B cell (primary cell): ENCODE data around the gene PTCD2.

Source experiments
- EZH2 ChIP-seq: IDR thresholded peaks from 2 replicates; pipeline ENCODE4 v1.6.1; 2012; ENCODE audit warnings: borderline replicate concordance, low read depth, mild to moderate bottlenecking, moderate library complexity, low read length; ENCODE audit not compliant: insufficient read depth, poor library complexity, severe bottlenecking
- TF ChIP-seq, protein P1 (sequence below): fragments of 200-600 bp; IDR thresholded peaks from one replicate; pipeline ENCODE4 v1.8.0; 2022; ENCODE audit warnings: antibody characterized with exemption, mild to moderate bottlenecking

DNA sequence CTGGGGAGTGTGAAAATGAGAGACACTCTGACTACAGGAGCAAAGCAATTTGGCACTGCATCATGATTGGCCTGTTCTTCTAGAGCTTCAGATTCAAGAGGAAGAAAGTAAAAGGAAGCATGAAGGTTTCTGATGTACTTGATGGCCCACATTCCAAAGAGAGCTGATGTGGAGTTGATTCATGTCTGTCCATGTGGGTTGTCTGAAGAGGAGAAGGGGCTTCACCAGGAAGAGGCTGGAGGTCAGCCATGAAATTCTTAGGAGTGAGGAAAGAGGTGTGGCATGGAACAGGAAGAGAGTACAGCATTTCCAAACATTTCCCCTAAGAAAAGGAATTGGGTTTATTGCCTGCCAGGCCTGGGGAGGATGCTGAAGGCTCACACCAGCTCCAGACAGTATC is 70.7 kb downstream of the PTCD2 start:
- TF ChIP-seq, protein P1, sequence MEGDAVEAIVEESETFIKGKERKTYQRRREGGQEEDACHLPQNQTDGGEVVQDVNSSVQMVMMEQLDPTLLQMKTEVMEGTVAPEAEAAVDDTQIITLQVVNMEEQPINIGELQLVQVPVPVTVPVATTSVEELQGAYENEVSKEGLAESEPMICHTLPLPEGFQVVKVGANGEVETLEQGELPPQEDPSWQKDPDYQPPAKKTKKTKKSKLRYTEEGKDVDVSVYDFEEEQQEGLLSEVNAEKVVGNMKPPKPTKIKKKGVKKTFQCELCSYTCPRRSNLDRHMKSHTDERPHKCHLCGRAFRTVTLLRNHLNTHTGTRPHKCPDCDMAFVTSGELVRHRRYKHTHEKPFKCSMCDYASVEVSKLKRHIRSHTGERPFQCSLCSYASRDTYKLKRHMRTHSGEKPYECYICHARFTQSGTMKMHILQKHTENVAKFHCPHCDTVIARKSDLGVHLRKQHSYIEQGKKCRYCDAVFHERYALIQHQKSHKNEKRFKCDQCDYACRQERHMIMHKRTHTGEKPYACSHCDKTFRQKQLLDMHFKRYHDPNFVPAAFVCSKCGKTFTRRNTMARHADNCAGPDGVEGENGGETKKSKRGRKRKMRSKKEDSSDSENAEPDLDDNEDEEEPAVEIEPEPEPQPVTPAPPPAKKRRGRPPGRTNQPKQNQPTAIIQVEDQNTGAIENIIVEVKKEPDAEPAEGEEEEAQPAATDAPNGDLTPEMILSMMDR = no peak
- TF ChIP-seq EZH2 = no peak
